Measurements from ENCODE around the gene SSNA1.

SSNA1 gene

GRCh38 chr9:137164370-137165249 is 23.9 kb upstream of the SSNA1 start:
- peaks cover 28% of the 10 kb centered on the region for H3K27me3 ChIP-seq (ENCODE audit: insufficient read depth, low read length, poor library complexity)
- H3K27ac ChIP-seq (ENCODE audit: low read length), result no peak overlapping the region
- no peak overlapping the region for H2AFZ ChIP-seq (ENCODE audit: low read depth, low read length)
- no peak overlapping the region for H3K4me3 ChIP-seq (ENCODE audit: low read depth in 1 of 2, low read length in 2 of 2)
- H3K4me2 ChIP-seq (ENCODE audit: insufficient read depth, low read length), result no peak overlapping the region
- no peak for TF ChIP-seq EZH2 (IDR thresholded peaks at IDR 0.05; ENCODE audit: borderline replicate concordance, low read depth, low read length, severe bottlenecking)
- TF ChIP-seq CTCF (IDR thresholded peaks at IDR 0.05; ENCODE audit: borderline replicate concordance, extremely low read depth, low read length, poor library complexity, severe bottlenecking), result no peak
- ATAC-seq (ENCODE audit: insufficient read depth, low read depth) (no peak), DNase-seq (no peak)
- H3K4me1 ChIP-seq (ENCODE audit: insufficient read depth, low read length), result no peaks in the 10 kb centered on the region
- no peaks in the 10 kb centered on the region for H3K9me3 ChIP-seq (ENCODE audit: insufficient read depth, low read length, severe bottlenecking)
- no peaks in the 10 kb centered on the region for H4K20me1 ChIP-seq (ENCODE audit: insufficient read depth, low read length)
- no peaks in the 10 kb centered on the region for H3K36me3 ChIP-seq (ENCODE audit: insufficient read depth, low read length)
- H3K9ac ChIP-seq (ENCODE audit: low read depth, low read length), result no peak overlapping the region
- no peaks in the 10 kb centered on the region for H3K79me2 ChIP-seq (ENCODE audit: insufficient read depth, low read length)

GRCh38 chr9:137165250-137165836 is 23.1 kb upstream of the SSNA1 start:
- no peak for TF ChIP-seq CTCF (IDR thresholded peaks at IDR 0.05; ENCODE audit: borderline replicate concordance, extremely low read depth, low read length, poor library complexity, severe bottlenecking)
- TF ChIP-seq EZH2 (IDR thresholded peaks at IDR 0.05; ENCODE audit: borderline replicate concordance, low read depth, low read length, severe bottlenecking), result no peak
- Histone ChIP-seq H3K36me3 (ENCODE audit: insufficient read depth, low read length) (no peaks in the 10 kb centered on the region), H3K4me1 (ENCODE audit: insufficient read depth, low read length) (no peaks in the 10 kb centered on the region), H3K4me2 (ENCODE audit: insufficient read depth, low read length) (no peak overlapping the region), H3K27me3 (ENCODE audit: insufficient read depth, low read length, poor library complexity) (peaks cover 28% of the 10 kb centered on the region), H3K4me3 (ENCODE audit: low read depth in 1 of 2, low read length in 2 of 2) (no peak overlapping the region), H4K20me1 (ENCODE audit: insufficient read depth, low read length) (no peaks in the 10 kb centered on the region), H3K9me3 (ENCODE audit: insufficient read depth, low read length, severe bottlenecking) (no peaks in the 10 kb centered on the region), H3K9ac (ENCODE audit: low read depth, low read length) (no peak overlapping the region), H3K79me2 (ENCODE audit: insufficient read depth, low read length) (no peaks in the 10 kb centered on the region), H2AFZ (ENCODE audit: low read depth, low read length) (no peak overlapping the region), H3K27ac (ENCODE audit: low read length) (no peak overlapping the region)
- ATAC-seq (ENCODE audit: insufficient read depth, low read depth), result no peak
- no peak for DNase-seq

GRCh38 chr9:137166380-137167229 is 21.9 kb upstream of the SSNA1 start:
- Histone ChIP-seq H4K20me1 (ENCODE audit: insufficient read depth, low read length) (no peaks in the 10 kb centered on the region), H3K79me2 (ENCODE audit: insufficient read depth, low read length) (no peaks in the 10 kb centered on the region), H3K9ac (ENCODE audit: low read depth, low read length) (no peak overlapping the region), H3K4me2 (ENCODE audit: insufficient read depth, low read length) (no peak overlapping the region), H3K27ac (ENCODE audit: low read length) (no peak overlapping the region), H3K9me3 (ENCODE audit: insufficient read depth, low read length, severe bottlenecking) (no peaks in the 10 kb centered on the region), H3K4me1 (ENCODE audit: insufficient read depth, low read length) (no peaks in the 10 kb centered on the region), H3K36me3 (ENCODE audit: insufficient read depth, low read length) (no peaks in the 10 kb centered on the region), H3K4me3 (ENCODE audit: low read depth in 1 of 2, low read length in 2 of 2) (no peak overlapping the region), H3K27me3 (ENCODE audit: insufficient read depth, low read length, poor library complexity) (peaks cover 28% of the 10 kb centered on the region), H2AFZ (ENCODE audit: low read depth, low read length) (no peak overlapping the region)
- DNase-seq (no peak), ATAC-seq (ENCODE audit: insufficient read depth, low read depth) (no peak)
- TF ChIP-seq CTCF (IDR thresholded peaks at IDR 0.05; ENCODE audit: borderline replicate concordance, extremely low read depth, low read length, poor library complexity, severe bottlenecking), result no peak
- no peak for TF ChIP-seq EZH2 (IDR thresholded peaks at IDR 0.05; ENCODE audit: borderline replicate concordance, low read depth, low read length, severe bottlenecking)

Measured in DND-41 (cell line).